H1 (cell line): ENCODE results near the gene SPAG16.

ENCODE experiments used
- JUND ChIP-seq: IDR thresholded peaks from 2 replicates; pipeline ENCODE4 v1.6.1; 2011; ENCODE audit warnings: mild to moderate bottlenecking, improper control_type of control experiment, low read length
- POLR2A ChIP-seq, 2 experiments: IDR thresholded peaks; 1 replicate in 1 of 2; 2 replicates in 1 of 2; pipeline ENCODE4 v1.6.1; 2011; ENCODE audit warnings: low read depth in 2 of 2, low read length in 2 of 2, mild to moderate bottlenecking in 2 of 2; ENCODE audit errors: control extremely low read depth in 1 of 2

DNA sequence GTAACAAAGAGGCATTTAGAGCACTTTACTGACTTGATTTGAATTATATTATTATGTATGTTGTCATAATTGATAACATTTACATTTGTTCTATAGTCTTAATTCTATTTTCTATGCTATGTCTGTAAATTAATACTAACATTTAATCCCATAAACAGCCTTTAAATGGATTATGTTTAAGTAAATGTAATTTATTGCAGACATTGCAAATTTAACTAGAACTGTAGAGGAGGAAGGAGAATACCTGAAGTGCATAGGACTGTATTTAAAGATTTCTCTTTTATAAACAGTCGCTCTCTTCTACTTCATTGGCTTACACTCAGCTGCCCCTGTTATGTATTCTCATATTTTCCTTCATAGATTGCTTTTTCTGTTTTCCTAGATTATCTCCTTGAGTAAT is 92.4 kb downstream of the SPAG16 start:
- TF ChIP-seq POLR2A (IDR thresholded peaks at IDR 0.05; ENCODE audit: control extremely low read depth in 1 of 2, low read depth in 2 of 2, low read length in 2 of 2): no peak
- no peak for TF ChIP-seq JUND
